HepG2 (cell line): ENCODE measurements around the gene HSDL2. TPM values are rescaled to one million over a fixed set of nuclear protein-coding genes. Genes with fewer than 3 reads are reported as not detected.

ENCODE experiments used
- CHCHD3 ChIP-seq: sonication (generic); formaldehyde crosslinking; IDR thresholded peaks from 2 replicates; pipeline ENCODE4 v1.8.0; 2022; ENCODE audit warnings: mild to moderate bottlenecking, missing genetic modification reagents, moderate library complexity
- ETS1 ChIP-seq: sonication (generic); formaldehyde crosslinking; IDR thresholded peaks from 2 replicates; pipeline ENCODE4 v1.4.0; 2020; ENCODE audit warnings: missing genetic modification reagents
- GATAD1 ChIP-seq: IDR thresholded peaks from 2 replicates; pipeline ENCODE4 v1.6.1; 2016; ENCODE audit warnings: missing genetic modification reagents, missing compliant biosample characterization
- KMT2B ChIP-seq: IDR thresholded peaks from 2 replicates; pipeline ENCODE4 v1.6.1; 2016; ENCODE audit warnings: missing genetic modification reagents, missing compliant biosample characterization
- MTA3 ChIP-seq: sonication (generic); formaldehyde crosslinking; IDR thresholded peaks from 2 replicates; pipeline ENCODE4 v1.4.0; 2020; ENCODE audit warnings: missing genetic modification reagents
- NFIB ChIP-seq: sonication (generic); formaldehyde crosslinking; IDR thresholded peaks from 2 replicates; pipeline ENCODE4 v1.9.0; 2021; ENCODE audit warnings: missing genetic modification reagents, mild to moderate bottlenecking, borderline replicate concordance
- ZNF572 ChIP-seq: sonication (generic); formaldehyde crosslinking; IDR thresholded peaks from 2 replicates; pipeline ENCODE4 v1.5.1; 2020; ENCODE audit warnings: mild to moderate bottlenecking, missing genetic modification reagents
- ZNF672 ChIP-seq: sonication (generic); formaldehyde crosslinking; IDR thresholded peaks from 2 replicates; pipeline ENCODE4 v1.8.1; 2022; ENCODE audit warnings: missing genetic modification reagents
- ZNF678 ChIP-seq: sonication (generic); formaldehyde crosslinking; IDR thresholded peaks from 2 replicates; pipeline ENCODE4 v1.4.0; 2020; ENCODE audit warnings: mild to moderate bottlenecking, missing genetic modification reagents
- ZNF800 ChIP-seq: sonication (generic); formaldehyde crosslinking; IDR thresholded peaks from 2 replicates; pipeline ENCODE4 v1.4.0; 2020; ENCODE audit warnings: missing genetic modification reagents
- ZSCAN5A ChIP-seq: sonication (generic); formaldehyde crosslinking; IDR thresholded peaks from 2 replicates; pipeline ENCODE4 v1.8.0; 2022; ENCODE audit warnings: mild to moderate bottlenecking, missing genetic modification reagents, borderline replicate concordance
- polyA plus RNA-seq, 8 experiments: library from polyadenylated mRNA; depleted of rRNA in 3 of 8; stranded (reverse) in 7 of 8; unstranded in 1 of 8; fragments of >200 nt; fragmentation: Illumina TruSeq in 4 of 8; extraction: Trizol in 4 of 8; gene quantifications; 2 replicates each; pipeline versions ENCODE4 v1.2.1 to v1.2.3, GENCODE V29; 2011 to 2016; ENCODE audit warnings: low read depth in 4 of 8, missing spikeins in 1 of 8, mixed read lengths in 1 of 8; ENCODE audit not compliant: insufficient read depth in 1 of 8
- total RNA-seq, 5 experiments: library from RNA; depleted of rRNA; stranded (reverse); fragments of >200 nt; fragmentation: Illumina TruSeq; extraction: Trizol; gene quantifications; 2 replicates each; pipeline ENCODE4 v1.2.3, GENCODE V29; 2016; ENCODE audit warnings: low read depth in 1 of 5
- TF ChIP-seq, protein P1 (sequence below), 2 experiments: sonication (generic) in 1 of 2; formaldehyde crosslinking in 1 of 2; IDR thresholded peaks; 2 replicates each; pipeline versions ENCODE4 v1.4.0 to v1.6.1; 2018 to 2020; ENCODE audit warnings: missing genetic modification reagents in 2 of 2, borderline replicate concordance in 1 of 2, low read depth in 1 of 2, mild to moderate bottlenecking in 1 of 2, missing biosample characterization in 1 of 2
- TF ChIP-seq, protein P2 (sequence below): sonication (generic); formaldehyde crosslinking; IDR thresholded peaks from 2 replicates; pipeline ENCODE4 v1.5.0; 2020; ENCODE audit warnings: mild to moderate bottlenecking, missing genetic modification reagents, borderline replicate concordance
- TF ChIP-seq, protein P3 (sequence below): sonication (generic); formaldehyde crosslinking; IDR thresholded peaks from 2 replicates; pipeline ENCODE4 v1.5.0; 2020; ENCODE audit warnings: missing genetic modification reagents, mild to moderate bottlenecking, borderline replicate concordance

The HSDL2 gene
- total and polyA plus RNA-seq, 2 of the 13 experiments (the other 11 are each of a cell fraction or from before 2014, with no cell fraction given), result 55.3 to 80.2 TPM

DNA sequence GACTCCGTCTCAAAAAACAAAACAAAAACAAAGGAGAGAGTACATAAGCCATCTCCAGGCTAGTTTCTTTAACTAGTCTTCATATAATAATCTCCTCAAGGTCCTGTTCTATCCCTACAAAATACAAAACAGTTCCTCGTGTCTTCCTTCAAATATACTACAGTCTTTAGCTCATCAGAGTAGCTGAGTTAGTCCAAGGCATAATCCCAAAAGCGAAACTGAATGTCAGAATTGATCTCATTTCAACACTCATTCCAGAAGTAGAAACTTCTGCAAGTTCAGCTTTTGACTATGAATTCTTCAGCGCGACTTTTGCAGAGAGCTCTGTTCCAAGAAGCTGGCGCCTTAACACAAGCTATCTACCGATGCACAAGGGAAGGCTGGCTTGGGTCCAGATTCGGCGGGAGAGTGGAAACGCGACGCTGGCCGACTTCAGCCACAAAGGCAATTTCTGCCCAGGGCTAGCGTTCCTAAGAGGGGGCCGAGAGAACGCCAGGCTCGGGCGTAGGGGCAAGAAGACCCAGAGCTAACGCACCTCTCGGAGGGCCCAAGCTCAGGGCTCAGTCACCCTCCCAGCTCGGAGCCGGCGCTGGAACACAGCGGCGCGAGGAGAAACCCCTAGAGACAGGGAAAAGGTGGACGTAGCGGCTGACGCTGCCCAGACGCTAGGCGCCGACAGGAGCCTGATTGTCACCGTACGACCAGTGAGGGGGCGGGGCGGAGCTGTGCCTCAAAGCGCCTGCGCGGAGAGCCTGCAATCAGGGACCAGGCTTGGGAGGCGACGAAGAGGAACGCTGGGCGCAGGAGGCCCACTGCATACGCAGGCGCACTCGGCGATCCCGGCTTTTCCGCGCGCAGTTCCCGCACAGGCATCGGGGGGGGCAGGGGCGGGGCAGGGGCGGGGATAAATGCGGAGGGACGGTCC, 469 bp upstream of the HSDL2 start (continued):
- TF ChIP-seq, protein P1, sequence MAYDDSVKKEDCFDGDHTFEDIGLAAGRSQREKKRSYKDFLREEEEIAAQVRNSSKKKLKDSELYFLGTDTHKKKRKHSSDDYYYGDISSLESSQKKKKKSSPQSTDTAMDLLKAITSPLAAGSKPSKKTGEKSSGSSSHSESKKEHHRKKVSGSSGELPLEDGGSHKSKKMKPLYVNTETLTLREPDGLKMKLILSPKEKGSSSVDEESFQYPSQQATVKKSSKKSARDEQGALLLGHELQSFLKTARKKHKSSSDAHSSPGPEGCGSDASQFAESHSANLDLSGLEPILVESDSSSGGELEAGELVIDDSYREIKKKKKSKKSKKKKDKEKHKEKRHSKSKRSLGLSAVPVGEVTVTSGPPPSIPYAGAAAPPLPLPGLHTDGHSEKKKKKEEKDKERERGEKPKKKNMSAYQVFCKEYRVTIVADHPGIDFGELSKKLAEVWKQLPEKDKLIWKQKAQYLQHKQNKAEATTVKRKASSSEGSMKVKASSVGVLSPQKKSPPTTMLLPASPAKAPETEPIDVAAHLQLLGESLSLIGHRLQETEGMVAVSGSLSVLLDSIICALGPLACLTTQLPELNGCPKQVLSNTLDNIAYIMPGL (CRISPR knock-in tag; IDR thresholded peaks at IDR 0.05; ENCODE audit: borderline replicate concordance in 1 of 2, low read depth in 1 of 2), result peak in 1 of 2 experiments; percentile 63; a peak in 1 of 4 replicates
- TF ChIP-seq ZNF678 (CRISPR knock-in tag), result peak; percentile 41; the same call in 1 of the 2 replicates
- TF ChIP-seq GATAD1 (CRISPR knock-in tag), result peak; percentile 66
- TF ChIP-seq, protein P2, sequence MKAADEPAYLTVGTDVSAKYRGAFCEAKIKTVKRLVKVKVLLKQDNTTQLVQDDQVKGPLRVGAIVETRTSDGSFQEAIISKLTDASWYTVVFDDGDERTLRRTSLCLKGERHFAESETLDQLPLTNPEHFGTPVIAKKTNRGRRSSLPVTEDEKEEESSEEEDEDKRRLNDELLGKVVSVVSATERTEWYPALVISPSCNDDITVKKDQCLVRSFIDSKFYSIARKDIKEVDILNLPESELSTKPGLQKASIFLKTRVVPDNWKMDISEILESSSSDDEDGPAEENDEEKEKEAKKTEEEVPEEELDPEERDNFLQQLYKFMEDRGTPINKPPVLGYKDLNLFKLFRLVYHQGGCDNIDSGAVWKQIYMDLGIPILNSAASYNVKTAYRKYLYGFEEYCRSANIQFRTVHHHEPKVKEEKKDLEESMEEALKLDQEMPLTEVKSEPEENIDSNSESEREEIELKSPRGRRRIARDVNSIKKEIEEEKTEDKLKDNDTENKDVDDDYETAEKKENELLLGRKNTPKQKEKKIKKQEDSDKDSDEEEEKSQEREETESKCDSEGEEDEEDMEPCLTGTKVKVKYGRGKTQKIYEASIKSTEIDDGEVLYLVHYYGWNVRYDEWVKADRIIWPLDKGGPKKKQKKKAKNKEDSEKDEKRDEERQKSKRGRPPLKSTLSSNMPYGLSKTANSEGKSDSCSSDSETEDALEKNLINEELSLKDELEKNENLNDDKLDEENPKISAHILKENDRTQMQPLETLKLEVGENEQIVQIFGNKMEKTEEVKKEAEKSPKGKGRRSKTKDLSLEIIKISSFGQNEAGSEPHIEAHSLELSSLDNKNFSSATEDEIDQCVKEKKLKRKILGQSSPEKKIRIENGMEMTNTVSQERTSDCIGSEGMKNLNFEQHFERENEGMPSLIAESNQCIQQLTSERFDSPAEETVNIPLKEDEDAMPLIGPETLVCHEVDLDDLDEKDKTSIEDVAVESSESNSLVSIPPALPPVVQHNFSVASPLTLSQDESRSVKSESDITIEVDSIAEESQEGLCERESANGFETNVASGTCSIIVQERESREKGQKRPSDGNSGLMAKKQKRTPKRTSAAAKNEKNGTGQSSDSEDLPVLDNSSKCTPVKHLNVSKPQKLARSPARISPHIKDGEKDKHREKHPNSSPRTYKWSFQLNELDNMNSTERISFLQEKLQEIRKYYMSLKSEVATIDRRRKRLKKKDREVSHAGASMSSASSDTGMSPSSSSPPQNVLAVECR (CRISPR knock-in tag), result peak; percentile 72
- TF ChIP-seq ZNF672 (CRISPR knock-in tag), result no peak
- 0 out of 2 replicates have a peak, but pooled peaks have one; percentile 71 for TF ChIP-seq ZNF572 (CRISPR knock-in tag)
- peak; percentile 71; the same call in 1 of the 2 replicates for TF ChIP-seq KMT2B
- peak; percentile 64 for TF ChIP-seq ZNF800 (CRISPR knock-in tag)
- TF ChIP-seq ETS1 (CRISPR knock-in tag), result 0 out of 2 replicates have a peak, but pooled peaks have one; percentile 24
- TF ChIP-seq MTA3 (CRISPR knock-in tag), result no peak
- TF ChIP-seq ZSCAN5A (CRISPR knock-in tag), result peak; percentile 62; the same call in 1 of the 2 replicates
- no peak for TF ChIP-seq NFIB
- TF ChIP-seq CHCHD3 (CRISPR knock-in tag), result no peak
- TF ChIP-seq, protein P3, sequence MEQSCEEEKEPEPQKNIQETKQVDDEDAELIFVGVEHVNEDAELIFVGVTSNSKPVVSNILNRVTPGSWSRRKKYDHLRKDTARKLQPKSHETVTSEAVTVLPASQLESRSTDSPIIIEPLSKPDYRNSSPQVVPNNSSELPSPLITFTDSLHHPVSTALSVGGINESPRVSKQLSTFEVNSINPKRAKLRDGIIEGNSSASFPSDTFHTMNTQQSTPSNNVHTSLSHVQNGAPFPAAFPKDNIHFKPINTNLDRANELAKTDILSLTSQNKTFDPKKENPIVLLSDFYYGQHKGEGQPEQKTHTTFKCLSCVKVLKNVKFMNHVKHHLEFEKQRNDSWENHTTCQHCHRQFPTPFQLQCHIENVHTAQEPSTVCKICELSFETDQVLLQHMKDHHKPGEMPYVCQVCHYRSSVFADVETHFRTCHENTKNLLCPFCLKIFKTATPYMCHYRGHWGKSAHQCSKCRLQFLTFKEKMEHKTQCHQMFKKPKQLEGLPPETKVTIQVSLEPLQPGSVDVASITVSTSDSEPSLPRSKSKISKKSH (CRISPR knock-in tag), result no peak
